Measurements from ENCODE around the gene KRTDAP. TPM values are rescaled to one million over a fixed set of nuclear protein-coding genes. Genes with fewer than 3 reads are reported as not detected.

The KRTDAP gene
- total and polyA plus RNA-seq, 10 of the 15 experiments (the other 5 are each of a cell fraction or from before 2014, with no cell fraction given), result 0.23 TPM; not detected in 9

- no peak for TF ChIP-seq E4F1 (IDR thresholded peaks at IDR 0.05; ENCODE audit: borderline replicate concordance, partially characterized antibody)
- TF ChIP-seq SIX5 (IDR thresholded peaks at IDR 0.05; ENCODE audit: low read depth, low read length, severe bottlenecking), result no peak
- TF ChIP-seq MYC (IDR thresholded peaks at IDR 0.05; ENCODE audit: insufficient read depth, insufficient read length, insufficient replicate concordance, low read length, severe bottlenecking), result no peak
- TF ChIP-seq KDM1A (IDR thresholded peaks at IDR 0.05; ENCODE audit: borderline replicate concordance), result no peak
- TF ChIP-seq DPF2 (IDR thresholded peaks at IDR 0.05), result peak; percentile 42; the same call in 1 of the 2 replicates
- TF ChIP-seq CHD1 (IDR thresholded peaks at IDR 0.05; ENCODE audit: low read depth, low read length), result no peak
- no peak for TF ChIP-seq IRF4 (IDR thresholded peaks at IDR 0.05; ENCODE audit: low read depth, low read length)
- no peak for TF ChIP-seq SMARCA5 (IDR thresholded peaks at IDR 0.05)
- TF ChIP-seq IKZF2 (IDR thresholded peaks at IDR 0.05), result 0 out of 4 replicates have a peak, but pooled peaks of 1 of the 2 experiments have one; percentile 54
- no peak for TF ChIP-seq EZH2 (IDR thresholded peaks at IDR 0.05; ENCODE audit: borderline replicate concordance, control insufficient read depth, low read depth, low read length)
- TF ChIP-seq ZNF274 (IDR thresholded peaks at IDR 0.05; ENCODE audit: insufficient read depth, insufficient read length), result no peak
- no peak for TF ChIP-seq RELA (IDR thresholded peaks at IDR 0.05; ENCODE audit: borderline replicate concordance, partially characterized antibody)
- TF ChIP-seq SREBF1 (IDR thresholded peaks at IDR 0.05; ENCODE audit: low read length), result no peak
- no peak for TF ChIP-seq SIN3A (IDR thresholded peaks at IDR 0.05; ENCODE audit: low read depth, low read length)
- peak; percentile 93; the same call in 1 of the 2 replicates for TF ChIP-seq RB1 (IDR thresholded peaks at IDR 0.05; ENCODE audit: borderline replicate concordance)
- TF ChIP-seq ATF7 (IDR thresholded peaks at IDR 0.05; ENCODE audit: low read depth), result peak; percentile 54
- no peak for TF ChIP-seq TARDBP (IDR thresholded peaks at IDR 0.05; ENCODE audit: borderline replicate concordance)
- TF ChIP-seq E2F4 (IDR thresholded peaks at IDR 0.05; ENCODE audit: low read depth, low read length), result no peak
- no peak for TF ChIP-seq CHD2 (IDR thresholded peaks at IDR 0.05; ENCODE audit: borderline replicate concordance, low read depth, low read length)
- TF ChIP-seq RFX5 (IDR thresholded peaks at IDR 0.05; ENCODE audit: low read depth, low read length), result no peak
- TF ChIP-seq ZBTB40 (IDR thresholded peaks at IDR 0.05; ENCODE audit: borderline replicate concordance), result no peak; the same call in 1 of the 2 replicates
- TF ChIP-seq ASH2L (IDR thresholded peaks at IDR 0.05; ENCODE audit: borderline replicate concordance, low read depth), result no peak
- TF ChIP-seq KLF5 (IDR thresholded peaks at IDR 0.05; ENCODE audit: partially characterized antibody), result no peak
- no peak for TF ChIP-seq FOXK2 (IDR thresholded peaks at IDR 0.05)
- TF ChIP-seq ZNF24 (IDR thresholded peaks at IDR 0.05), result peak; percentile 83
Measured at GRCh38 chr19:35484252-35485036, 5.8 kb downstream of the KRTDAP start (continued).

Data from GM12878 (cell line).